ENCODE measurements around the gene SUPT3H.

- TF ChIP-seq CTCF (conservative IDR thresholded peaks at IDR 0.05; ENCODE audit: low read depth, low read length) (no peak), EZH2 (IDR thresholded peaks at IDR 0.05; ENCODE audit: low read length, unreplicated experiment) (no peak), EZH2phosphoT487 (IDR thresholded peaks at IDR 0.05; ENCODE audit: borderline replicate concordance, low read length) (no peak)
These were observed 463.6 kb downstream of the SUPT3H start for GRCh38 chr6:44914141-44914540.

All from PC-3 (cell line).